HG03159 (cell line): Measurements from ENCODE around the gene DPPA4.

Experiments
- ATAC-seq: cut with Tn5 transposase; IDR thresholded peaks from one replicate; pipeline ENCODE4 v1.9.1; 2021; ENCODE audit warnings: mild to moderate bottlenecking, moderate library complexity; ENCODE audit not compliant: unreplicated experiment

DPPA4 gene

GRCh38 chr3:109339197-109339596, 1.9 kb upstream of the DPPA4 start:
- no peak for ATAC-seq

GRCh38 chr3:109338322-109338721, 976 bp upstream of the DPPA4 start:
- ATAC-seq: no peak

DNA sequence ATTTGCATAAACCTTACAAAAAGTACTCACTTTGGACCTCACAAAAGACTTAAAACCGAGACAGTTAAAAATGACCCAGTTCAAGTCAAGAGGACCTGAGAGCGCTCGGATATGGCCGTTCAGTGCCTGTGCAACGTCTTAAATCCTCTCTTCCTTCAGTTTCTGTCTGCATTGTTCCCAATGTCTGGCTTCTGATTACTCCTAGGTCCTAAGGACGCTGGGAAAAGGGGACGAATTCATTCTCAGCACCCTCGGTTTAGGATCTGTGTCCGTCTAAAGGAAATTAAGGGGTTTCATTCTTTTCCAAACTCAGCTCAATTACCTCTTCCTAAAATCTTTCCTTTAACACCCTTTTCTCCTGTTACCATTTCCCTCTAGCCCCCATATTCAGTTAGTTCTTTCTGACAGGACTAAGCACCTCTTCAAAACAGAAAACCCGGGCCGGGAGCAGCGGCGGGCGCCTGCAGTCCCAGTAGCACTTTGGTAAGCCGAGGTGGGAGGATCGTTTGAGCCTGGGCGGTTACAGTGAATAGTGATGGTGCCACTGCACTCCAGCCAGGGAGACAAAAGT, 970 bp downstream of the DPPA4 start:
- ATAC-seq: no peak

GRCh38 chr3:109334572-109334971, 2.8 kb downstream of the DPPA4 start:
- no peak for ATAC-seq

DNA sequence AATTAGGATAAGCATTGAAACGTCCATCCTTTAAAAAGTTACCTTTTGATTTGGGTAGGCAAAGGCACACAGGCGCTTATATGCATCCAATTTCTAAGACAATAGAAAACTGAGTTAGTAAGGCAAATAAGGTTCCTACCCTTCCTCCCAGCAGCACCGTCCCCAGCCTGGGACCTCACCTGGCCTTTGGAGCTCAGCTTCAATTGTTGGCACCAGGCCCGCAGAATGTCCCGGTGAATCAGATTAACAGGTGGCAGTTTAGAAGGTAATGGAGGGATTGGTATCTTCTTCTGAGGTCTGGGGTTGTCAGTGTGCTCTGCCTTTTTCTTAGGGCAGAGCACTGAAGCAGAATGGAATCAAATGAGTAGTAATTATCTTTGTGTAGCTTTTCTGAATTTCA, 5.7 kb downstream of the DPPA4 start:
- ATAC-seq: no peak

- no peak for ATAC-seq
These were observed 6.9 kb downstream of the DPPA4 start for GRCh38 chr3:109330405-109330804.

DNA sequence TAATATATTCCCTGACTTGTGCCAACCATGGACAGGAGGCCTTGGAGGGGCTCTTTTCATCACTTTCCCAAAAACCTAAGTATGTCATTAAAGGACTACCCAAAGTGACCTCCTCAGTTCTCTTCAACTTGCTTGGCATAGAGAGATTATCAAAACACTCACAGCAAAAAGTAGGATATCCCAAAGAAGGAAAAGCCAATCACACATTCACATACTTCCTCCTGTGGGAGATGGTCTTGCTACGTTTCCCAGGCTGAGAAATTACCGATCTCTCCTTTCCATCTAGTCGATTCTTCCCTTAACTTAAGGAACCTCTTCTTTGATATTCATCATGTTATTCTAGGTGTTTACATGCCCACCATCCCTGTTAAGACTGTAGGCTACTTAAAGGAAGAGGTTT, 9.1 kb downstream of the DPPA4 start:
- ATAC-seq: no peak

DNA sequence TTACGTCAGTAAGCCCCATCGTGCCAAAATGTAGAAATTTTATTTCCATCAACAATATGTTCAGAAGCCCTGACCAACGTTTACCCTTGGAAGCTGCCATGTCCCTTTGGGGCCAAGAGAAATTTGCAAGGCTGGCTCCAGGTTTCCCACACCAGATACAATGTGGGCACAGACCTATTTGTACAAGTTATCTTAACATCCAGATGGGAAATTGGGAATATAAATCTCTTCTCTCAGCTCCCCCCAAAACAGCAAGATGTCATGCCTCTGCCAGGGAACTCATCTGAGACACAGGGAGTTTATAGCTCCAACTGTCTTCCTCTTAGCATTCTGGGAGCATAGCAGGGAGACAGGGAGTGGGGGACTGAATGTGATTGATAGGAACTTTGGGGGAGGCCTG, 11.7 kb downstream of the DPPA4 start:
- ATAC-seq: no peak

DNA sequence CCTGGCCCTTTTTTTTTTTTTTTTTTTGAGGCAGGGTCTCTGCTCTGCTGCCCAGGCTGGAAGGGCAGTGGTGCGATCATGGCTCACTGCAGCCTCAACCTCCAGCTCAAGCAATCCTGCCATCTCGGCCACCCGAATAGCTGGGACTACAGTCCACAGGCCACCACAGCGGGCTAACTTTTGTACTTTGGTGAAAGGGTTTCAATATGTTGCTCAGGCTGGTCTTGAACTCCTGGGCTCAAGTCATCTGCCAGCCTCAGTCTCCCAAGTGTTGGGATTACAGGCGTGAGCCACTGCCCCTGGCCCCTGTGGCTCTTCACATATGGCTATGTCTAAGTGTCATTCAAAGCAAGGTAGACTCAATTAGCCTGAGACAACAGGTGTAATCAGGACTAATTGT, 12.2 kb downstream of the DPPA4 start:
- ATAC-seq: no peak

GRCh38 chr3:109316162-109316730, 21.1 kb downstream of the DPPA4 start, which contains the start of gene DPPA2:
TSS of gene DPPA2 (minus strand) at chr3:109316517. CDS start at chr3:109314542, 1,975 bp downstream.
- no peak for ATAC-seq

GRCh38 chr3:109313061-109313460, 24.3 kb downstream of the DPPA4 start:
- ATAC-seq: no peak

GRCh38 chr3:109297496-109297895, 39.9 kb downstream of the DPPA4 start:
- no peak for ATAC-seq

- ATAC-seq: no peak
These were observed 53.3 kb downstream of the DPPA4 start for GRCh38 chr3:109284071-109284470.

DNA sequence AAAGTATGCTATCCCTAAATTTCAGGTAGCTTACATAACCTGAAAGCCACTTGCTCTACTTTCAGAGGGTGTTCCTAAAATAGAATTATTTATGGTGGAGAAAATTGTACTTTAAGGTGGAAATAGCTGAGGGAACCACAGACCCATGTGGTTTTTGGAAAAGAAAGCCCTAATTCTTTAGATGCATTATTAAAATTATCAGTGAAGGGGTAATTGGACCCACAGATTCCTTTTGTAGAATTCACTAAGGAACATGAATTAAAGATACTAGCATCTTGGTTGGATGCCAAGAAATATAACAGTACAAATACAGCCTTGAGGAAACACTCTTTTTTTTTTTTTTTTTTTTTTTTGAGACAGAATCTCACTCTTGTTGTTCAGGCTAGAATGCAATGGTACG, 58.8 kb downstream of the DPPA4 start:
- ATAC-seq: no peak

- ATAC-seq: no peak
These were observed 59.2 kb downstream of the DPPA4 start for GRCh38 chr3:109278141-109278540.
